IPS-18a (cell line): ENCODE measurements around the gene MIF4GD.
A peak's percentile ranks its signal among the peaks of the same experiment; 100 is the strongest.
"Not testable (repeated sequence)": the region's sequence is repeated elsewhere in the genome, so short reads cannot be mapped to it uniquely, and the experiment has no call there.

Source experiments
- H3K27ac ChIP-seq: one replicate; pipeline ENCODE4 v1.5.1; 2013; ENCODE audit warnings: low read length
- H3K27me3 ChIP-seq: one replicate; pipeline ENCODE4 v1.6.1; 2013; ENCODE audit warnings: mild to moderate bottlenecking, low read length; ENCODE audit not compliant: control insufficient read depth, insufficient read depth
- H3K36me3 ChIP-seq: one replicate; pipeline ENCODE4 v1.6.1; 2013; ENCODE audit warnings: low read depth, low read length; ENCODE audit not compliant: control insufficient read depth
- H3K4me1 ChIP-seq: one replicate; pipeline ENCODE4 v1.6.1; 2013; ENCODE audit warnings: low read depth, low read length; ENCODE audit not compliant: control insufficient read depth
- H3K4me3 ChIP-seq: one replicate; pipeline ENCODE4 v1.5.1; 2013; ENCODE audit warnings: low read length
- H3K9ac ChIP-seq: one replicate; pipeline ENCODE4 v1.6.1; 2013; ENCODE audit warnings: mild to moderate bottlenecking, low read length, moderate library complexity
- H3K9me3 ChIP-seq: one replicate; pipeline ENCODE4 v1.6.1; 2013; ENCODE audit warnings: low read depth, low read length; ENCODE audit not compliant: control insufficient read depth

MIF4GD gene

DNA sequence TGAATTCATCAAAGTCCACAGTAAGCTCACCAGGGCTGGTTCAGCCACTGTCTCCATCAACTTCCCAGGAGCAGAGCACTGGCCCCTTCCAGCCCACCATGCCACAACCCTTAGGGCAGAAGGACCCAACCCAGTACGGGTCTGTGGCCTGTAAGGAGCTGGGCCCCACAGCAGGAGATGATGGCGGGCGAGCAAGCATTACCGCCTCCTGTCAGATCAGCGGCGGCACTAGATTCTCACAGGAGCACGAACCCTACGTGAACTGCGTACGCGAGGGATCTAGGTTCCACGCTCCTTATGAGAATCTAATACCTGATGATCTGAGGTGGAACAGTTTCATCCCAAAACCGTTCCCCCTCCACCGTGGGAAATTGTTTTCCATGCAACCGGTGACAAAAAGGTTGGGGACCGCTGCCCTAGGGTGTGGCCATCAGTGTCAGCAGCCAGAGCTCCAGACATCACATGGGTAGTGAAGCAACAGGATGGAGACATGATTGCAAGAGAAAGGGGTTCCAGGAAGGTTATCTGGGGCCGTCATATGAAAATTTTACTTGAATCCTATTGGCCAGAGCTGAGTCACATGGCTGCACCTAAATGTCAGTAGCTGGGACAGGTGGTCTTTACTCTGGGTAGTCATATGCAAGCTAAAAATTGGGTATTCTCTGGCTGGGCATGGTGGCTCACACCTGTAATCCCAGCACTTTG, 30.6 kb upstream of the MIF4GD start:
- H3K4me3 ChIP-seq = no peak overlapping the region
- H3K9ac ChIP-seq = no peak overlapping the region
- H3K27me3 ChIP-seq = no peaks in the 10 kb centered on the region
- no peak overlapping the region for H3K27ac ChIP-seq
- no peaks in the 10 kb centered on the region for H3K4me1 ChIP-seq
- no peaks in the 10 kb centered on the region for H3K36me3 ChIP-seq
- H3K9me3 ChIP-seq = no peaks in the 10 kb centered on the region

DNA sequence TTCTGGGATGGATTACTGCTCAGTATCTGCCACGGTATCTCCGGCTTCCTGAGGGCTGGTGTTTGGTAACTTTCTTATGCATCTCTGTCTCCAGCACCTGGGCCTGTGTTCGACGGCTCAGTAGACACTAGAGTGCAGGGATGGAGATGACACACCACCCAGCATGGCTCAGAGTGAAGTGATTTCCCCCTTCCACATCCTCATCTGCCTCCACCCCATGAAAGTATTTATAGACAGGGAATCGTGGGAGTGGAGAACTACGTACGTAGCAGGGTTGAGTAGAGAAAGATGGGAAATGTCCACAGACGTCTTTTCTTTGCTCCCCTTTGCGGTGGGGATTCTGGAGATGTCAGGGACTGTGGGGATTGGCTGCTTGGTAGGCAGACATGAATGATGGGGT, 30.0 kb upstream of the MIF4GD start:
- Histone ChIP-seq H3K27ac (no peak overlapping the region), H3K27me3 (no peaks in the 10 kb centered on the region), H3K4me1 (no peaks in the 10 kb centered on the region), H3K36me3 (no peaks in the 10 kb centered on the region), H3K9ac (no peak overlapping the region), H3K9me3 (no peaks in the 10 kb centered on the region), H3K4me3 (no peak overlapping the region)

DNA sequence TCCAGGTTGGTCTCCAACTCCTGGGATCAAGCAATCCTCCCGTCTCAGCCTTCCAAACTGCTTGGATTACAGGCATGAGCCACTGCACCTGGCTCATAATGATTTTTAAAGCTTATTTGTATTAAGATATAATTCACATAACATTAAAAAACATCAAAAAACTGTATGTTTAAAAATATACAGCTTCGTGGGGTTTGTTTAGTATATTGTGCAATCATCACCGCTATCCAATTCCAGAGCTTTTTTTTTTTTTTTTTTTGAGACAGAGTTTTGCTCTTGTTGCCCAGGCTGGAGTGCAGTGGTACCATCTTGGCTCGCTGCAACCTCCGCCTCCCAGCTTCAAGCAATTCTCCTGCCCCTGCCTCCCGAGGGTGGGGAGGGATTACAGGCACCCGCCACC, 29.2 kb upstream of the MIF4GD start:
- H3K4me3 ChIP-seq = no peak overlapping the region
- no peaks in the 10 kb centered on the region for H3K27me3 ChIP-seq
- no peak overlapping the region for H3K9ac ChIP-seq
- no peaks in the 10 kb centered on the region for H3K9me3 ChIP-seq
- H3K27ac ChIP-seq = no peak overlapping the region
- no peaks in the 10 kb centered on the region for H3K36me3 ChIP-seq
- no peaks in the 10 kb centered on the region for H3K4me1 ChIP-seq

DNA sequence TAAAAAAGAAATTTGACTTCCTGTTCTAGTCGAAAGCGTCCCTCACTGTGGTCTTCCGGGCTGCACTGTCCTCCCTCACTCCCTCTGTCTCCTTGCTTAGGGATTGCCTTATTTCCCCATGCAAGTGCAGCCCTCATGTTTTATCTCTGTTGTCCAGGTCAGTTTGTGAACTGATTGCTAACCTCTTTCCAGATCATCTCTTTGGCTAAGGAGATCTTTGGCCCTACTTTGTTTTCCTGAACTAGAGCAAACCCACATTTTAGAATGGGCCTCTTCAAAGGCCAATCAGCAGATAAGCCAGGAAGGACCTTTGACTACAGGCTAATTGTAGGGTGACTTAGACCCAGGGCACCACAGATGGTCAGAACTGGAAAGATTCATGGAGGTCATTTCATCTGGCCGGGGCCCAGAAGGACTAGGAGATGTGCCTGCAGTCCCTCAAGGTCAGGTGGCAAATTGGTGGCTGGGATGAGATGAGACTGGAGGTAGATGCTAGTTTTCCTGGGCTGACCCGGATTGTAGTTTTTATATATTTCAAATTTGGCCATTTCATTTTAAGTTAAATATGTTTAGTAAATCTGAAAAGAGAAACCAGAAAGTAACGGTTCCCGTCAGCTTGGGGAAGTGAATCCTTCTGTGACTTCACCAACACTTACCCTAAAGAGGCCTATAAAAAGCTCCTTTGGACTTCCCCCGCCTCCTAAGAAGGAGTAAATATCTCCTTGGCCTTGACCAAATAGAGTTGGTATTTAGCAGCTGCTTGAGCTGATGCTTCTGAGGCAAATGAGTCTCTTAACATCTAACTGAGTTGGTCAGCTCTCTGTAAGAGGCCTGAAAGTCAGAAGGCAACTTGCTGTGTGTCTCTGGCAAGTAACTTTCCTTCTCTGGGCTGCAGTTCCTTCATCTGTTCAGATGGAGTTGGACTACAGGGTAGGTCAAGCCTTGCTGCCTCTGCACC, 24.4 kb upstream of the MIF4GD start:
- no peaks in the 10 kb centered on the region for H3K36me3 ChIP-seq
- H3K27me3 ChIP-seq = no peaks in the 10 kb centered on the region
- no peak overlapping the region for H3K4me3 ChIP-seq
- H3K27ac ChIP-seq = no peak overlapping the region
- no peak overlapping the region for H3K9ac ChIP-seq
- no peaks in the 10 kb centered on the region for H3K9me3 ChIP-seq
- no peaks in the 10 kb centered on the region for H3K4me1 ChIP-seq

DNA sequence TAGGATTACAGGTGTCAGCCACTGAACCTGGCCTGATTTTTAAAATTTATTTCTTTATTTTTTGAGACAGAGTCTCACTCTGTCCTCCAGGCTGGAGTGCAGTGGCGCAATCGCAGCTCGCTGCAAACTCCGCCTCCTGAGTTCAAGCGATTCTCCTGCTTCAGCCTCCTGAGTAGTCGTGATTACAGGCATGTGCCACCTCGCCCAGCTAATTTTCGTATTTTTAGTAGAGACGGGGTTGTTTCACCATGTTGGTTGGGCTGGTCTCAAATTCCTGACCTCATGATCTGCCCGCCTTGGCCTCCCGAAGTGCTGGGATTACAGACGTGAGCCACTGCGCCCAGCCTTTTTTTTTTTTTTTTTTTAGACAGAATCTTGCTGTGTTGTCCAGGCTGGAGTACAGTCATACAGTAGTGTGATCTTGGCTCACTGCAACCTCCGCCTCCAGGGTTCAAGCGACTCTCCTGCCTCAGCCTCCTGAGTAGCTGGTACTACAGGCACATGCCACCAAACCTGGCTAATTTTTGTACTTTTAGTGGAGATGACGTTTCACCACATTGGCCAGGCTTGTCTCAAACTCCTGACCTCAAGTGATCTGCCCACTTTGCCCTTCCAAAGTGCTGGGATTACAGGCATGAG, 21.9 kb upstream of the MIF4GD start:
- H3K4me1 ChIP-seq, H3K27ac ChIP-seq, H3K4me3 ChIP-seq, H3K9ac ChIP-seq, H3K36me3 ChIP-seq, H3K9me3 ChIP-seq, H3K27me3 ChIP-seq: not testable (repeated sequence)

DNA sequence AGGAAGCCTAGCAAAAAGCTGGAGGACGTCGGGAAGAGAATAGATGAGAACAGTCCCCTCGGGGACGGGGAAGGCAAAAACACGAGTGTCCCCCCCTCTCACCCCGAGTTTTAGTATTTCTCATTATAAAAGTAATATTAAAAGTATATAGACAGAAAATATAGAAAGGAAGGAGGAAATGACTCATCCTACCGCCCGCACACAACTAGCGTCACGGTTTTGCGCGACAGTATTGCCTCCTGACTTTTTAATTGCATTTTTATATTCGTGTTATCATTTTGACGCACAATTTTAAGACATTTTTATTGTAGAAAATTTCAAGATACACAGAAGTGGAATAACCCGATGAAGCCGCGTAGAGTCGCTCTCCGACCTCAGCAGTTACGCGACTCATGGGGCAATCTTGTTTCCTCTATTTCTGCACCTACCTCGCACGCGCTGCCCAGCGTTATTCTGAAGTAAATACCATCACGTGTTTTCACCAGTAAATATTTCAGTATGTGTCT, 18.9 kb upstream of the MIF4GD start:
- no peak overlapping the region for H3K27ac ChIP-seq
- peaks cover 4% of the 10 kb centered on the region for H3K4me1 ChIP-seq
- peak overlapping the region; percentile 54 for H3K4me3 ChIP-seq

DNA sequence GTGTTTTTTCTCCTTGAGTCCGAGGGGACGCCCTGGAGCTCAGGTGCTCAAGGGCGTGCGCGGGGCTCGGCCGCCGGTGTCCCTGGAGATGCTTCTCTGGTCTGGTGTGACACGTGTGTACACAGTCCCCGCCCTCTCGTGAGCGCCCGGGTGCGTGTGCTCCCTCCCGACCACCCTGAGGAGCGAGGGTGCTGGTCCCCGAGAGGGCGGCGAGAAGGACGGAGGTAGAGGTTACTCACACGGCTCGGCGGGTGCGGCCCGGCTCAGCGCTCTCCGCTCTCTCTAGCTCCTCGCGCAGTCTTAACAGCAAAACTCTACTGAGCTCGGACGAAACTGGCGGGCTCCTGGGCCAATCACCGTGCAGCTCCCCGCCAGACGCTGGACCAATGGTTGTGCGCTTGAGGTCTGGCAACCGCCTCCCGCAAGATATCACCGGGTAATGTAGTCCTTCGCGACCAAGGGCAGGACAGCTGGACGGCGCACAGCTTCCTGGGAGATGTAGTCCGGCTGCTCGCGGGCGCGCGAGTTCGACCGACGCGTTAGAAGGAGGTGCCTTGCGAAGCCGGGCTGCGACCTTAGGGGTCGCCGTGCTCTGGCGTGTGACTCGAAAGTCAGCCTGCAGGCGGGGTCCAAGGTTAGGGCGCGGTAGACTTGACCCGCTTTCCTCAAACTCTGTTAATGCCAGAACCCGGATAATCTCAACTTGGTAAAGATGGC, 18.2 kb upstream of the MIF4GD start, which contains the start of gene SLC25A19:
SLC25A19 (minus strand) TSS at position 319 of the 717 bp plus-strand sequence. CDS start 2,669 bp downstream, outside the sequence.
- H3K9me3 ChIP-seq = no peaks in the 10 kb centered on the region
- peaks cover 9% of the 10 kb centered on the region for H3K36me3 ChIP-seq
- H3K27ac ChIP-seq = no peak within 1 kb of the TSS
- peaks cover 4% of the 10 kb centered on the region for H3K4me1 ChIP-seq
- H3K27me3 ChIP-seq = peaks cover 3% of the 10 kb centered on the region
- H3K4me3 ChIP-seq = peak within 1 kb of the TSS; percentile 82
- peak within 1 kb of the TSS; percentile 59 for H3K9ac ChIP-seq

More for the DNA sequence above, 18.9 kb upstream of the MIF4GD start:
- no peaks in the 10 kb centered on the region for H3K9me3 ChIP-seq
- peaks cover 9% of the 10 kb centered on the region for H3K36me3 ChIP-seq
- H3K27me3 ChIP-seq = peaks cover 3% of the 10 kb centered on the region
- H3K9ac ChIP-seq = no peak overlapping the region

DNA sequence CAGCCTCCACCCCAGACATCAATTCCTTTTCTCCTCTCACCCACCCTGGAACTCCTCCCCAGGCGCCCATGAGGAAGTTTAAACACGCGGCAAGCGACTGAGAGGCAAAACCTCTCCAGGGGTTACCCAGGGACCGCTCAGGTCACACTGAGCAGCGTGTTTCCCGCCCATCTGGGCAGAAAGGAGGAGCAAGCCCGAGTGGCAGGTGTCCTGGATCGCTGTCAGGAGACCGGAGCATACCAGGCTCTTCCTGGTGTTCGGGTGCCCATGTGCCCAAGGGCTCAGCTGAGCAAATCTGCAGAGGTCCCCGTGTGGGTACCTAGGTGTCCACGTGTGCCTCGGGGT, 17.7 kb upstream of the MIF4GD start:
- peak overlapping the region; percentile 59 for H3K9ac ChIP-seq
- peaks cover 9% of the 10 kb centered on the region for H3K36me3 ChIP-seq
- no peak overlapping the region for H3K27ac ChIP-seq

DNA sequence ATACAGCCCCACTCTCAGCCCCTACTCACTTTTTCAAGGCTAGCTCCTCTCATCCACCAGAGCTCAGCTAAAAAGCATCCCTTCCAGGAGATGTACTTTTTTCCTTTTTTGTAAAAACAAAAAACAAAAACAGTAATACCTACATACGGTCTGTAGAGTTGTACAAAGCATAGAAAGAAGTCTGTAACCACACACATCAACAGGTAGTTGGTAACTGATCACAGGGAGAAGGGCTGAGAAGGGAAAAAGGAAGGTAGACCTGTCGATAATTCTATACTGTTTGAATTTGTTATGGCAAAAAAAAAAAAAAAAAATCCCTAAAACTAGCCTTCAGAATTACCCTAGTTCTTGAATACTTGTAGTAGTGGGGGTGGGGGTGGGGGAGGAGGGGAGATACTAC, 17.3 kb upstream of the MIF4GD start:
- no peak overlapping the region for H3K27ac ChIP-seq
- peak overlapping the region; percentile 59 for H3K9ac ChIP-seq

More for the DNA sequence above, 17.7 kb upstream of the MIF4GD start:
- Histone ChIP-seq H3K4me3 (peak overlapping the region; percentile 82), H3K4me1 (peaks cover 4% of the 10 kb centered on the region), H3K9me3 (no peaks in the 10 kb centered on the region), H3K27me3 (peaks cover 3% of the 10 kb centered on the region)

DNA sequence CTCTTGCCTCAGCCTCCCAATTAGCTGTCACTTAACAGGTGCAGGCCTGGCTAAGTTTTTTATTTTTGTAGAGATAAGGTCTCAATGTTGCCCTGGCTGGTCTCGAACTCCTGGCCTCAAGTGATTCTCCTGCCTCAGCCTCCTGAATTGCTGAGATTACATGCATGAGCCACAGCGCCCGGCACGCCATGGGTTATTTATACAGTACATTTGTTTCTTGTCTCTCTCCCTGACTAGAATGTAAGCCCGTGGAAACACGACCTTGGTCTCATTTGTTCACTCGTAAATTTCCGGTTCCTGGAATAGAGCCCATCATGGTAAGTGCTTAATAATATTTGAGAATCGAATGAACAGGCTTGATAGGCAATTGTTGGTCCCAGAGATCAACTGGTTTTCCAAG, 16.2 kb upstream of the MIF4GD start:
- H3K4me3 ChIP-seq = no peak overlapping the region
- peaks cover 9% of the 10 kb centered on the region for H3K36me3 ChIP-seq
- no peak overlapping the region for H3K9ac ChIP-seq
- peaks cover 4% of the 10 kb centered on the region for H3K4me1 ChIP-seq
- H3K27ac ChIP-seq = no peak overlapping the region
- H3K27me3 ChIP-seq = peaks cover 3% of the 10 kb centered on the region
- H3K9me3 ChIP-seq = no peaks in the 10 kb centered on the region

More for the DNA sequence above, 17.3 kb upstream of the MIF4GD start:
- H3K27me3 ChIP-seq = peaks cover 3% of the 10 kb centered on the region
- H3K36me3 ChIP-seq = peaks cover 9% of the 10 kb centered on the region
- H3K9me3 ChIP-seq = no peaks in the 10 kb centered on the region
- H3K4me1 ChIP-seq = peaks cover 4% of the 10 kb centered on the region
- peak overlapping the region; percentile 82 for H3K4me3 ChIP-seq

DNA sequence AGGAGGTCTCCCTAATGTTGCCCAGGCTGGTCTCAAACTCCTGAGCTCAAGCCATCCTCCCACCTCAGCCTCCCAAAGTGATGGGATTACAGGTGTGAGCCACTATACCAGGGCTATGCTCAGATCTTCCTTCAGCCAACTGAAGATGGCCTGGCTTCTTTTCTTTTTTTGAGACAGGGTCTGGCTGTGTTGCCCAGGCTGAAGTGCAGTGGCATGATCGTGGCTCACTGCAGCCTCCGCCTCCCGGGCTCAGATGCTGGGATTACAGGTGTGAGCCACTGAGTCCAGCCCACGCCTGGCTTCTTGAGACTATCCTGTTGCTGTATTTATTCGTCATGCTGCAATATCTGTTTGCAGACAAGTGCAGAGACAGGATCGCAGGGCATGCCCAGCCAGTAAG, 14.1 kb upstream of the MIF4GD start:
- Histone ChIP-seq H3K4me3 (no peak overlapping the region), H3K36me3 (peaks cover 13% of the 10 kb centered on the region), H3K27ac (no peak overlapping the region)

More for the DNA sequence above, 14.1 kb upstream of the MIF4GD start:
- Histone ChIP-seq H3K4me1 (peaks cover 4% of the 10 kb centered on the region), H3K27me3 (peaks cover 3% of the 10 kb centered on the region), H3K9me3 (no peaks in the 10 kb centered on the region), H3K9ac (no peak overlapping the region)
